Liver (tissue), 9 donors: ENCODE data around the gene E2F4. TPM values are rescaled to one million over a fixed set of nuclear protein-coding genes. Genes with fewer than 3 reads are reported as not detected.

Experiments used
- DNase-seq: peaks from one replicate; pipeline ENCODE4 v3.0.0-alpha.2; 2017; ENCODE audit warnings: low spot score
- H3K27ac ChIP-seq, 2 donors: one replicate each; pipeline ENCODE4 v1.7.0; 2013; ENCODE audit warnings: inconsistent platforms in 2 of 2, low read length in 2 of 2, control low read depth in 1 of 2, low read depth in 1 of 2, mild to moderate bottlenecking in 1 of 2
- H3K27me3 ChIP-seq, 4 donors: one replicate each; pipeline versions ENCODE4 v1.6.1 to v1.7.0; 2013; ENCODE audit warnings: low read length in 3 of 4, inconsistent platforms in 1 of 4, mild to moderate bottlenecking in 1 of 4, moderate library complexity in 1 of 4; ENCODE audit not compliant: control insufficient read depth in 4 of 4, insufficient read depth in 4 of 4
- H3K36me3 ChIP-seq, 4 donors: one replicate each; pipeline versions ENCODE4 v1.6.1 to v1.7.0; 2013; ENCODE audit warnings: low read length in 3 of 4, mild to moderate bottlenecking in 3 of 4, low read depth in 1 of 4, moderate library complexity in 1 of 4; ENCODE audit not compliant: control insufficient read depth in 4 of 4, insufficient read depth in 3 of 4
- H3K4me1 ChIP-seq, 4 donors: one replicate each; pipeline versions ENCODE4 v1.6.1 to v1.7.0; 2013; ENCODE audit warnings: low read length in 3 of 4, mild to moderate bottlenecking in 3 of 4, moderate library complexity in 1 of 4; ENCODE audit not compliant: control insufficient read depth in 4 of 4, insufficient read depth in 4 of 4
- H3K4me3 ChIP-seq, 3 donors: one replicate each; pipeline versions ENCODE4 v1.6.1 to v1.7.0; 2013; ENCODE audit warnings: low read length in 3 of 3, control low read depth in 1 of 3, low read depth in 1 of 3, mild to moderate bottlenecking in 1 of 3
- H3K9ac ChIP-seq, 2 donors: one replicate each; pipeline ENCODE4 v1.7.0; 2013; ENCODE audit warnings: low read length in 2 of 2, mild to moderate bottlenecking in 2 of 2, moderate library complexity in 2 of 2, control low read depth in 1 of 2, low read depth in 1 of 2
- H3K9me3 ChIP-seq, 4 donors: one replicate each; pipeline versions ENCODE4 v1.6.1 to v1.7.0; 2013; ENCODE audit warnings: low read length in 3 of 4; ENCODE audit not compliant: control insufficient read depth in 4 of 4
- EGR1 ChIP-seq, 2 donors: IDR thresholded peaks; 2 replicates each; pipeline ENCODE4 v1.6.1; 2016 to 2018; ENCODE audit warnings: antibody characterized with exemption in 2 of 2, low read depth in 2 of 2
- FOXA1 ChIP-seq: IDR thresholded peaks from 2 replicates; pipeline ENCODE4 v1.6.1; 2016; ENCODE audit warnings: antibody characterized with exemption
- GABPA ChIP-seq, 2 donors: IDR thresholded peaks in 1 of 2; conservative IDR thresholded peaks in 1 of 2; 2 replicates each; pipeline ENCODE4 v1.6.1; 2016; ENCODE audit warnings: antibody characterized with exemption in 2 of 2, mild to moderate bottlenecking in 1 of 2, moderate library complexity in 1 of 2
- HNF4G ChIP-seq: IDR thresholded peaks from 2 replicates; pipeline ENCODE4 v1.6.1; 2016; ENCODE audit warnings: antibody characterized with exemption
- JUND ChIP-seq, 2 donors: IDR thresholded peaks; 2 replicates each; pipeline ENCODE4 v1.6.1; 2016; ENCODE audit warnings: antibody characterized with exemption in 2 of 2
- NR2F2 ChIP-seq: IDR thresholded peaks from 2 replicates; pipeline ENCODE4 v1.6.1; 2016; ENCODE audit warnings: antibody characterized with exemption
- REST ChIP-seq: IDR thresholded peaks from 2 replicates; pipeline ENCODE4 v1.6.1; 2016; ENCODE audit warnings: antibody characterized with exemption, mild to moderate bottlenecking
- RXRA ChIP-seq, 2 donors: IDR thresholded peaks; 2 replicates each; pipeline ENCODE4 v1.6.1; 2017 to 2018; ENCODE audit warnings: antibody characterized with exemption in 2 of 2, mild to moderate bottlenecking in 1 of 2
- TAF1 ChIP-seq: conservative IDR thresholded peaks from 2 replicates; pipeline ENCODE4 v1.6.1; 2016; ENCODE audit warnings: antibody characterized with exemption, mild to moderate bottlenecking
- YY1 ChIP-seq: IDR thresholded peaks from 2 replicates; pipeline ENCODE4 v1.6.1; 2016; ENCODE audit warnings: antibody characterized with exemption, mild to moderate bottlenecking
- ZBTB33 ChIP-seq: IDR thresholded peaks from 2 replicates; pipeline ENCODE4 v1.6.1; 2016; ENCODE audit warnings: antibody characterized with exemption
- WGBS: extraction: QIAGEN DNeasy Blood & Tissue Kit; methylation state at CpG from one replicate; pipeline ENCODE4 v1.1.7; 2013; 5-methylcytosine and 5-hydroxymethylcytosine counted together
- polyA plus RNA-seq, 2 donors: library from polyadenylated mRNA; stranded (reverse) in 1 of 2; unstranded in 1 of 2; fragments of 200-250 nt in 1 of 2; fragments of >200 nt in 1 of 2; fragmentation: Nextera tagmentation in 1 of 2; extraction: Ambion mirVana in 1 of 2; gene quantifications; one replicate each; pipeline versions ENCODE4 v1.2.1 to v1.2.3, GENCODE V29; 2013 to 2015
- total RNA-seq, 2 donors: library from RNA; depleted of rRNA; stranded (reverse); fragments of >200 nt; gene quantifications; one replicate each; pipeline ENCODE4 v1.2.3, GENCODE V29; 2014
- donor health status: healthy.
- donor health status: healthy.
- donor health status: healthy.
- donor health status: healthy.
- donor health status: healthy.

Gene E2F4
- total and polyA plus RNA-seq, 4 donors: 18.1 to 107 (median 30.0) TPM

GRCh38 chr16:67176662-67177061 lies 15.3 kb upstream of the E2F4 start:
- no peak overlapping the region for H3K9ac ChIP-seq
- no peaks in the 10 kb centered on the region for H3K27me3 ChIP-seq
- H3K36me3 ChIP-seq: no peaks in the 10 kb centered on the region
- no peak overlapping the region for H3K27ac ChIP-seq
- WGBS: 95% methylated on average over 12 of the region's 12 CpGs
- DNase-seq: no peak
- TF ChIP-seq FOXA1 (no peak), RXRA (IDR thresholded peaks at IDR 0.05) (no peak), JUND (IDR thresholded peaks at IDR 0.05) (no peak)
- H3K4me3 ChIP-seq: no peak overlapping the region
- H3K9me3 ChIP-seq: no peaks in the 10 kb centered on the region
- H3K4me1 ChIP-seq: peaks cover 12 to 33% (median 20%) of the 10 kb centered on the region in 4 donors

GRCh38 chr16:67177743-67178699 lies 13.9 kb upstream of the E2F4 start:
- Histone ChIP-seq H3K36me3 (no peaks in the 10 kb centered on the region), H3K9me3 (no peaks in the 10 kb centered on the region), H3K4me3 (peak overlapping the region in 2 of 3 donors; percentile 37 to 39), H3K9ac (no peak overlapping the region), H3K4me1 (peaks cover 12 to 34% (median 20%) of the 10 kb centered on the region in 4 donors), H3K27me3 (no peaks in the 10 kb centered on the region), H3K27ac (peak overlapping the region in 1 of 2 donors; percentile 29)
- peak; percentile 54 for DNase-seq
- WGBS: 5% methylated on average over 73 of the region's 73 CpGs
- no peak for TF ChIP-seq RXRA (IDR thresholded peaks at IDR 0.05)

GRCh38 chr16:67179421-67180080 lies 12.4 kb upstream of the E2F4 start:
- TF ChIP-seq HNF4G: no peak
- no peak for TF ChIP-seq NR2F2
- no peak for TF ChIP-seq TAF1
- TF ChIP-seq GABPA (IDR thresholded peaks at IDR 0.05 in 1 of 2, conservative IDR thresholded peaks at IDR 0.05 in 1 of 2): no peak
- no peak for TF ChIP-seq JUND (IDR thresholded peaks at IDR 0.05)
- TF ChIP-seq ZBTB33: no peak
- no peak for TF ChIP-seq EGR1 (IDR thresholded peaks at IDR 0.05; ENCODE audit: low read depth in 2 of 2)
- no peak for TF ChIP-seq RXRA (IDR thresholded peaks at IDR 0.05)
- Histone ChIP-seq H3K4me1 (peaks cover 8 to 32% (median 13%) of the 10 kb centered on the region in 4 donors), H3K27me3 (no peaks in the 10 kb centered on the region), H3K9me3 (no peaks in the 10 kb centered on the region), H3K4me3 (no peak overlapping the region), H3K9ac (no peak overlapping the region), H3K36me3 (no peaks in the 10 kb centered on the region), H3K27ac (no peak overlapping the region)
- 93% methylated on average over 13 of the region's 13 CpGs for whole genome bisulfite sequencing
- no peak for DNase-seq

GRCh38 chr16:67180166-67180565 lies 11.8 kb upstream of the E2F4 start:
- DNase-seq: no peak
- H3K27ac ChIP-seq: no peak overlapping the region
- H3K9ac ChIP-seq: no peak overlapping the region
- no peak overlapping the region for H3K4me3 ChIP-seq
- H3K27me3 ChIP-seq: no peaks in the 10 kb centered on the region
- peaks cover 11 to 34% (median 18%) of the 10 kb centered on the region in 4 donors for H3K4me1 ChIP-seq
- no peaks in the 10 kb centered on the region for H3K9me3 ChIP-seq
- H3K36me3 ChIP-seq: no peaks in the 10 kb centered on the region
- 94% methylated on average over 16 of the region's 16 CpGs for WGBS
- TF ChIP-seq HNF4G: no peak
- TF ChIP-seq YY1: no peak
- TF ChIP-seq REST: no peak
- no peak for TF ChIP-seq ZBTB33
- no peak for TF ChIP-seq RXRA (IDR thresholded peaks at IDR 0.05)
